ENCODE results near the gene EML5.

The EML5 gene

GRCh38 chr14:88804035-88804434 is 11.3 kb upstream of the EML5 start:
- no peak for TF ChIP-seq ZNF274 (IDR thresholded peaks at IDR 0.05; ENCODE audit: low read depth, low read length)
- TF ChIP-seq YY1 (IDR thresholded peaks at IDR 0.05; ENCODE audit: insufficient read depth, insufficient read length), result no peak
- no peak for TF ChIP-seq SUZ12 (IDR thresholded peaks at IDR 0.05; ENCODE audit: extremely low read depth, insufficient read depth, insufficient read length)
- H3K9ac ChIP-seq (ENCODE audit: insufficient read length, low read depth), result no peak overlapping the region
- no peaks in the 10 kb centered on the region for H3K36me3 ChIP-seq (ENCODE audit: insufficient read depth, insufficient read length, low read length)
- H3K4me1 ChIP-seq (ENCODE audit: insufficient read depth, insufficient read length), result no peaks in the 10 kb centered on the region
- H3K27me3 ChIP-seq (ENCODE audit: insufficient read depth, insufficient read length), result no peaks in the 10 kb centered on the region
- no peak for DNase-seq (ENCODE audit: low read depth, low spot score)
- H3K9me3 ChIP-seq (ENCODE audit: insufficient read depth, low read length), result no peaks in the 10 kb centered on the region
- H3K4me3 ChIP-seq (ENCODE audit: insufficient read length, low read depth), result no peak overlapping the region

GRCh38 chr14:88802596-88802995 is 9.8 kb upstream of the EML5 start:
- no peak overlapping the region for H3K4me3 ChIP-seq (ENCODE audit: insufficient read length, low read depth)
- H3K27me3 ChIP-seq (ENCODE audit: insufficient read depth, insufficient read length), result no peaks in the 10 kb centered on the region
- H3K9me3 ChIP-seq (ENCODE audit: insufficient read depth, low read length), result no peaks in the 10 kb centered on the region
- no peak overlapping the region for H3K9ac ChIP-seq (ENCODE audit: insufficient read length, low read depth)
- TF ChIP-seq YY1 (IDR thresholded peaks at IDR 0.05; ENCODE audit: insufficient read depth, insufficient read length), result no peak
- TF ChIP-seq ZNF274 (IDR thresholded peaks at IDR 0.05; ENCODE audit: low read depth, low read length), result no peak
- no peak for DNase-seq (ENCODE audit: low read depth, low spot score)
- H3K4me1 ChIP-seq (ENCODE audit: insufficient read depth, insufficient read length), result no peaks in the 10 kb centered on the region
- H3K36me3 ChIP-seq (ENCODE audit: insufficient read depth, insufficient read length, low read length), result no peaks in the 10 kb centered on the region

GRCh38 chr14:88799522-88799921 is 6.8 kb upstream of the EML5 start:
- no peak for TF ChIP-seq YY1 (IDR thresholded peaks at IDR 0.05; ENCODE audit: insufficient read depth, insufficient read length)
- TF ChIP-seq ZNF274 (IDR thresholded peaks at IDR 0.05; ENCODE audit: low read depth, low read length), result no peak
- Histone ChIP-seq H3K4me3 (ENCODE audit: insufficient read length, low read depth) (no peak overlapping the region), H3K9me3 (ENCODE audit: insufficient read depth, low read length) (no peaks in the 10 kb centered on the region)

GRCh38 chr14:88798156-88798555 is 5.4 kb upstream of the EML5 start:
- no peaks in the 10 kb centered on the region for H3K36me3 ChIP-seq (ENCODE audit: insufficient read depth, insufficient read length, low read length)
- TF ChIP-seq ZNF274 (IDR thresholded peaks at IDR 0.05; ENCODE audit: low read depth, low read length) (no peak), SUZ12 (IDR thresholded peaks at IDR 0.05; ENCODE audit: extremely low read depth, insufficient read depth, insufficient read length) (no peak), YY1 (IDR thresholded peaks at IDR 0.05; ENCODE audit: insufficient read depth, insufficient read length) (no peak)
- H3K4me3 ChIP-seq (ENCODE audit: insufficient read length, low read depth), result no peak overlapping the region
- H3K4me1 ChIP-seq (ENCODE audit: insufficient read depth, insufficient read length), result no peaks in the 10 kb centered on the region
- no peak overlapping the region for H3K9ac ChIP-seq (ENCODE audit: insufficient read length, low read depth)
- no peak for DNase-seq (ENCODE audit: low read depth, low spot score)
- H3K27me3 ChIP-seq (ENCODE audit: insufficient read depth, insufficient read length), result peaks cover 14% of the 10 kb centered on the region
- no peaks in the 10 kb centered on the region for H3K9me3 ChIP-seq (ENCODE audit: insufficient read depth, low read length)

More at GRCh38 chr14:88799522-88799921, 6.8 kb upstream of the EML5 start:
- H3K36me3 ChIP-seq (ENCODE audit: insufficient read depth, insufficient read length, low read length), result no peaks in the 10 kb centered on the region
- H3K4me1 ChIP-seq (ENCODE audit: insufficient read depth, insufficient read length), result no peaks in the 10 kb centered on the region
- DNase-seq (ENCODE audit: low read depth, low spot score), result no peak
- peaks cover under 1% of the 10 kb centered on the region for H3K27me3 ChIP-seq (ENCODE audit: insufficient read depth, insufficient read length)
- no peak overlapping the region for H3K9ac ChIP-seq (ENCODE audit: insufficient read length, low read depth)

- H3K9me3 ChIP-seq (ENCODE audit: insufficient read depth, low read length), result no peaks in the 10 kb centered on the region
- H3K36me3 ChIP-seq (ENCODE audit: insufficient read depth, insufficient read length, low read length), result no peaks in the 10 kb centered on the region
- H3K9ac ChIP-seq (ENCODE audit: insufficient read length, low read depth), result peak overlapping the region; percentile 21
- peaks cover 49% of the 10 kb centered on the region for H3K27me3 ChIP-seq (ENCODE audit: insufficient read depth, insufficient read length)
- TF ChIP-seq SUZ12 (IDR thresholded peaks at IDR 0.05; ENCODE audit: extremely low read depth, insufficient read depth, insufficient read length), result no peak
- TF ChIP-seq ZNF274 (IDR thresholded peaks at IDR 0.05; ENCODE audit: low read depth, low read length), result no peak
- no peak for TF ChIP-seq YY1 (IDR thresholded peaks at IDR 0.05; ENCODE audit: insufficient read depth, insufficient read length)
- H3K4me3 ChIP-seq (ENCODE audit: insufficient read length, low read depth), result peak overlapping the region; percentile 59
- H3K4me1 ChIP-seq (ENCODE audit: insufficient read depth, insufficient read length), result no peaks in the 10 kb centered on the region
- DNase-seq (ENCODE audit: low read depth, low spot score), result no peak
Observed at GRCh38 chr14:88793259-88793625, 489 bp upstream of the EML5 start.

GRCh38 chr14:88791629-88792472 is 902 bp downstream of the EML5 start:
- Histone ChIP-seq H3K9me3 (ENCODE audit: insufficient read depth, low read length) (no peaks in the 10 kb centered on the region), H3K9ac (ENCODE audit: insufficient read length, low read depth) (peak overlapping the region; percentile 81), H3K4me1 (ENCODE audit: insufficient read depth, insufficient read length) (no peaks in the 10 kb centered on the region), H3K4me3 (ENCODE audit: insufficient read length, low read depth) (peak overlapping the region; percentile 59), H3K27me3 (ENCODE audit: insufficient read depth, insufficient read length) (peaks cover 49% of the 10 kb centered on the region), H3K36me3 (ENCODE audit: insufficient read depth, insufficient read length, low read length) (no peaks in the 10 kb centered on the region)
- no peak for DNase-seq (ENCODE audit: low read depth, low spot score)
- TF ChIP-seq ZNF274 (IDR thresholded peaks at IDR 0.05; ENCODE audit: low read depth, low read length) (no peak), YY1 (IDR thresholded peaks at IDR 0.05; ENCODE audit: insufficient read depth, insufficient read length) (no peak), SUZ12 (IDR thresholded peaks at IDR 0.05; ENCODE audit: extremely low read depth, insufficient read depth, insufficient read length) (no peak)

GRCh38 chr14:88791252-88791621 is 1.5 kb downstream of the EML5 start:
- no peaks in the 10 kb centered on the region for H3K4me1 ChIP-seq (ENCODE audit: insufficient read depth, insufficient read length)
- DNase-seq (ENCODE audit: low read depth, low spot score), result no peak
- H3K27me3 ChIP-seq (ENCODE audit: insufficient read depth, insufficient read length), result peaks cover 49% of the 10 kb centered on the region
- no peak overlapping the region for H3K9ac ChIP-seq (ENCODE audit: insufficient read length, low read depth)
- H3K4me3 ChIP-seq (ENCODE audit: insufficient read length, low read depth), result no peak overlapping the region
- H3K9me3 ChIP-seq (ENCODE audit: insufficient read depth, low read length), result no peaks in the 10 kb centered on the region
- no peaks in the 10 kb centered on the region for H3K36me3 ChIP-seq (ENCODE audit: insufficient read depth, insufficient read length, low read length)
- TF ChIP-seq YY1 (IDR thresholded peaks at IDR 0.05; ENCODE audit: insufficient read depth, insufficient read length) (no peak), SUZ12 (IDR thresholded peaks at IDR 0.05; ENCODE audit: extremely low read depth, insufficient read depth, insufficient read length) (no peak), ZNF274 (IDR thresholded peaks at IDR 0.05; ENCODE audit: low read depth, low read length) (no peak)
